ENCODE measurements around the gene NPLOC4.

Gene NPLOC4

DNA sequence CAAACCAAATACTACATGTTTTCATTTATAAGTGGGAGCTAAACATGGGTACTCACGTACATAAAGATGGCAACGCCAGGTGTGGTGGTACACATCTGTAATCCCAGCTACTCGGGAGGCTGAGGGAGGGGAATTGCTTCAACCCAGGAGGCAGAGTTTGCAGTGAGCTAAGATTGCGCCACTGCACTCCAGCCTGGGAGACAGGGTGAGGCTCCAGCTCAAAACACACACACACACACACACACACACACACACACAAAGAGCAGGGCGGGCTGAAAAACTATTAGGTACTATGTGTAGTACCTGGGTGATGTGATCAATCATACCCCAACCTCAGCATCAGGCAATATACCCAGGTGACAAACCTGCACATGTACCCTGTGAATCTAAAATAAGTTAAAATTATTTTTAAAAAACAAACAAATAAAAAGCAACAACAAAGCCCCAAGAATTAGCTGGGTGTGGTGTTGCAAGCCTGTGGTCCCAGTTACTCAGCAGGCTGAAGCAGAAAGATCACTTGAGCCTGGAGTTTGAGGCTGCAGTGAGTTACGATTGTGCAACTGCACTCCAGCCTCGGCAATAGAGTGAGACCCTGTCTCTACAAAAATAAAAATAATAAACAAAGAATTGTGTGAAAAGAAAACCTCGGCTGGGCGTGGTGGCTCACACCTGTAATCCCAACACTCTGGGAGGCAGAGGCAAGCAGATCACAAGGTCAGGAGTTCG, 72.9 kb downstream of the NPLOC4 start:
- no peak overlapping the region for H3K4me3 ChIP-seq (ENCODE audit: low read depth, low read length)
- TF ChIP-seq, protein P1, sequence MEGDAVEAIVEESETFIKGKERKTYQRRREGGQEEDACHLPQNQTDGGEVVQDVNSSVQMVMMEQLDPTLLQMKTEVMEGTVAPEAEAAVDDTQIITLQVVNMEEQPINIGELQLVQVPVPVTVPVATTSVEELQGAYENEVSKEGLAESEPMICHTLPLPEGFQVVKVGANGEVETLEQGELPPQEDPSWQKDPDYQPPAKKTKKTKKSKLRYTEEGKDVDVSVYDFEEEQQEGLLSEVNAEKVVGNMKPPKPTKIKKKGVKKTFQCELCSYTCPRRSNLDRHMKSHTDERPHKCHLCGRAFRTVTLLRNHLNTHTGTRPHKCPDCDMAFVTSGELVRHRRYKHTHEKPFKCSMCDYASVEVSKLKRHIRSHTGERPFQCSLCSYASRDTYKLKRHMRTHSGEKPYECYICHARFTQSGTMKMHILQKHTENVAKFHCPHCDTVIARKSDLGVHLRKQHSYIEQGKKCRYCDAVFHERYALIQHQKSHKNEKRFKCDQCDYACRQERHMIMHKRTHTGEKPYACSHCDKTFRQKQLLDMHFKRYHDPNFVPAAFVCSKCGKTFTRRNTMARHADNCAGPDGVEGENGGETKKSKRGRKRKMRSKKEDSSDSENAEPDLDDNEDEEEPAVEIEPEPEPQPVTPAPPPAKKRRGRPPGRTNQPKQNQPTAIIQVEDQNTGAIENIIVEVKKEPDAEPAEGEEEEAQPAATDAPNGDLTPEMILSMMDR (IDR thresholded peaks at IDR 0.05; ENCODE audit: borderline replicate concordance, insufficient read depth, low read depth, low read length): no peak

DNA sequence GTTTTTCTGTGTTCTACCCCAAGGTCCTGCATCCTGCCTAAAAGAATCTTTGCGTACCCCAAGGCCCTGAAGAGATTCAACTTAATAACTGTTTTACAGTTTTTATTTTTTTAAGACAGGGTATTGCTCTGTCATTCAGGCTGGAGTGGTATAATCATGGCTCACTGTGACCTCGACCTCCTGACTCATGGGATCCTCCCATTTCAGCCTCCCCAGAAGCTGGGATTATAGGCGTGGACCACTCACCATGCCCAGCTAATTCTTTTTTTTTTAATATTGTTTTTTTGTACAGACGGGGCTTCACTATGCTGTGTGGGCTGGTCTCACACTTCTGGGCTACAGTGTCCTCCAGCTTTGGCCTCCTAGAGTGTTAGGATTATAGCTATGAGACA, 75.4 kb downstream of the NPLOC4 start:
- TF ChIP-seq, protein P1 (IDR thresholded peaks at IDR 0.05; ENCODE audit: borderline replicate concordance, insufficient read depth, low read depth, low read length): no peak
- no peak overlapping the region for H3K4me3 ChIP-seq (ENCODE audit: low read depth, low read length)

DNA sequence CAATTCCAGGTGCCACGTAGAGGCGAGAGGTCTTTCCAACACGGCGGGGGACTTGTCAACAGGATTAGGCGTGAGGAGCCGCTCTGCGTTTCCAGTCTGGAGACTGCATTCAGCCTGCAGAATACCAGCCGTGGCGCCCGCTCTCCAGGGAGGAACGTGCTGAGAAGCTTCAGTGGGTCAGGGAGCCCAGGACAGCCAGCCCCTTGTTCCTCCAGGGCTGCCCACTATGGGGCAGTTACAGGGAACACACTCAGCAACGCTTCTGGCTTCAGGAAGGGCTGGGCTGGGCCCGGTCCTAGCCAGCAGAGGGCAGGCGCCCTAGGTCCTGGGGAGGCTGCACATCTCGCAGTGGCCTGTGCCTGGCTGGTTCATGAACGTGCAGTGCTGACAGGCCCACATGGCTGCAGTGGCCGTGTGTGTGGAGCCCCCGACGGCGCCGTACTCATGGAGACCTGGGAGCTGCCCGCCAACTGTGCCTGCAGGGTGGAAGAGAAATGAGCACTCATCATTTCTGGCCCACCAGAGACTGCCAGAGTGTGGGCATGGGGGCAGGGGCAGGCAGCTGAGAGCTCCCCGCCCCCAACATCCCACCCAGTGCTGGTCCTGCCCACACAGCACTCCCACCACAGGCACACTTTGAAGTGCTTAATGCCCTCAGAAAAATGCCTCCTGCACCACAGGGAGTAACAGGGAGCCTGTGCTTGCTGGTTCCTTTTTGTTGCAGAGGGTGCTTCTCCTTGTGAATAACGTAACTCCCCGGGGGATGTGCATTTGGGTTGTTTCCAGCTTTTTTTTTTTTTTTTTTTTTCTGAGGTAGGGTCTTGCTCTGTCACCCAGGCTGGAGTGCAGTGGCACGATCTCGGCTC, 77.7 kb downstream of the NPLOC4 start:
- no peak overlapping the region for H3K4me3 ChIP-seq (ENCODE audit: low read depth, low read length)
- TF ChIP-seq, protein P1 (IDR thresholded peaks at IDR 0.05; ENCODE audit: borderline replicate concordance, insufficient read depth, low read depth, low read length): no peak

DNA sequence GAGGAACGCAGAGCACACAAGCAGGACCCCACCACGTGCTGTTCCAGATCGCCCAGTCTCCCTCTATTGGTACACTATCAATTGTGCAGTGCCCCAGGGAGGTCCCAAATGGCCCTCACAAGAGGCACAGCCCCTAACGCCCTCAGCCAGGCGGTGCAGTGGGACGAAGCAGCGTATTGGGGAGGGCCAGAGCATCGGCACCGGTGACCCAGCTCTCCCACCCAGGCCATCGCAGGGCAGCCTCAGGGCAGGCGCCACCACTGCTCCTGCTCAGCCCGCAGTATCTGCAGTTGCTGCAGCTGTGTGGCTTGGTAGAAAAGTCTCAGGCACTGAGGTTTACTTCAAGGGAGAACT, 78.8 kb downstream of the NPLOC4 start:
- H3K4me3 ChIP-seq (ENCODE audit: low read depth, low read length): no peak overlapping the region
- TF ChIP-seq, protein P1 (IDR thresholded peaks at IDR 0.05; ENCODE audit: borderline replicate concordance, insufficient read depth, low read depth, low read length): no peak

DNA sequence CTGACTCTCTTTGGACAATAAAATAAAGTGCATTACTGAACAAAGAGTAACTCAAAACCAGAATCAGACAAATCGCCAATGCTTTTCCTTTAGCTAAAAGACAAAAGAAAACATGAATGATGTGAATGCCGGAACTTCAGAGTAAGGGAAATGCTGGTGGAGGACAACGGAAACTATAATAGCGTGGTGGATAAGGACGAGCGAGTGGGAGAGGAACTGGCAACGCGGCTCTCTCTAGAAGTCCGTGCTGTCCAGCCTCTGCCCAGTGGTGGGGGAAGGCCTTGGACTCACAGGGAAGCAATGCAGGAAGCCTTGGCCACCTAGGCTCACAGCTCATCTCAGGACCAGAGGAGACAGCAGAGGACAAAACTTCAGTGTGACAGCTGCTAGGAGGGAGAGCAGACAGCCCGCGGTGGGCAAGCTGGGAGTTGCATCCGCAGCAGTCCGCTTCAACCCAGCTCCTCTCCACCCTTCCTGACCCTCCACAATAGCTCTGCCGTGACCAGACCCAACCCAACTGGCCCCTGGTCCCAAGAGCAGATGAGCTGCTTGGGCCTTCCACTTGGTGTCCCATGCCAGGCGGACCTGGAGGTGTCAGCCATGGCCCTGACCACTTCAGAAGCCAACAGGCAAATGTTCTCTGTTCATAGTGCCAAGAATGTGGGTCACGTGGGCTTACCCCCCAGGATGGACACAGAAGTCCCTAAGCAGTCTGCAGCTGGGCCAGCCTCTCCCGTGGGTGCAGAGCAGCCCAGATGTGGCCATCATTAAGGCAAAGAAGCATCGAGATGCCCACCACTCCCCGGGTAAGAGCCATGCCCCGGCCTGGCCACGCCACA, 79.4 kb downstream of the NPLOC4 start:
- TF ChIP-seq, protein P1 (IDR thresholded peaks at IDR 0.05; ENCODE audit: borderline replicate concordance, insufficient read depth, low read depth, low read length): no peak

DNA sequence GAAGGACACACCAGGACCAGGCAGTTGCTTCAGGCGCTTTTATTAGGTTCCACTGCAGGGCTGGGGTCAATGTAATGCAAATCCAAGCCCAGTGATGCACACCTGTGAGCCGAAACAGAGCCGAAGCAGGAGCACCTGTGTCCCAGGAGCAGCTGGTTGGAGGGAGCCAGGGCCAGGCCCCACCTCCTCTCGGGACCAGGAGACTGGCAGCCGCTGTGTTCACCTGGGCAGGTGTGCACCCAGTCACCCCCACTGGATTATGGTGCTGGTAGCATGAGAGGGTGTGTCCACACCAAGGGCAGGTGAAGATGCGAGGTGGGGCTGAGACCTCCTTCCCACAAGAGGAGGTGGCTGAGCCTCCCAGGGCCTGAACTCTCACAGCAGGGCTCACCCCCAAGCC, 80.0 kb downstream of the NPLOC4 start:
- TF ChIP-seq, protein P1 (IDR thresholded peaks at IDR 0.05; ENCODE audit: borderline replicate concordance, insufficient read depth, low read depth, low read length): no peak
- no peak overlapping the region for H3K4me3 ChIP-seq (ENCODE audit: low read depth, low read length)

More for the DNA sequence above, 79.4 kb downstream of the NPLOC4 start:
- no peak overlapping the region for H3K4me3 ChIP-seq (ENCODE audit: low read depth, low read length)
